HG03558 (cell line): ENCODE data around the gene LRRC8A.

Experiments used
- ATAC-seq: cut with Tn5 transposase; IDR thresholded peaks from one replicate; pipeline ENCODE4 v1.9.1; 2021; ENCODE audit warnings: moderate number of reproducible peaks; ENCODE audit not compliant: unreplicated experiment; ENCODE audit errors: extremely low read depth

LRRC8A gene

DNA sequence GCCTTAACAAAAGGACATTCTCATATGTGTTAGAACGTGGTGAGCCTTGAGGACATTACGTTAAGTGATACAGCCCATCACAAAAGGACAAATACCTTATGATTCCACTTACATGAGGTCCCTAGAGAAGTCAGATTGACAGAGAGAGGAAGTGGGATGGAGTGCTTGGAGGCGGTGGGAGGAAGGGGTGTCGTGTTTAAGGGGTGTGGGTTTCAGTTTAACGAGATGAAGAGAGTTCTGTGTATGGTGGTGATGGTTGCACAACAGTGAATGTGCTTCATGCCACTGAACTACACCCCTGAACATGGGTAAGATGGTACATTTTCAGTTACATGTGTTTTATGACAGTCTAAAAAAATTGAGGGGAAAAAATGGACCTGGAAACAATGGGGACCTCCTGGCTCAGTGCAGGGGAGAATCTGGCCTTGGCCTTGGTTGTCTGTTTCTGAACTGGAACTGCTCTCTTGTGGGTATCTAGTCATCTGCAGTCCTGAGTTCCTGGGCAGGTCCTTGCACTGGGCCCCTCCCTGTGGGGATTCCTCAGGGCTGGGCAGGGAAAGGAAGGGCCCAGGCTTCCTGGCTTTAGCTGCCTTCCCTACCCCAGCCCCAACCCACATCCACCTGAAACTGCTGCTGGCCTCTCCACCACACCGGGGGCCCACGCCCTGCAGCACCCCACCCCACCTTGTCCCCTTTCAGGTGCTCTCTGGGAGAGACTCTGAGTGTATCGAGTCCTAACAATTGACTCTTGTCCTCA lies 17.8 kb downstream of the LRRC8A start:
- no peak for ATAC-seq

DNA sequence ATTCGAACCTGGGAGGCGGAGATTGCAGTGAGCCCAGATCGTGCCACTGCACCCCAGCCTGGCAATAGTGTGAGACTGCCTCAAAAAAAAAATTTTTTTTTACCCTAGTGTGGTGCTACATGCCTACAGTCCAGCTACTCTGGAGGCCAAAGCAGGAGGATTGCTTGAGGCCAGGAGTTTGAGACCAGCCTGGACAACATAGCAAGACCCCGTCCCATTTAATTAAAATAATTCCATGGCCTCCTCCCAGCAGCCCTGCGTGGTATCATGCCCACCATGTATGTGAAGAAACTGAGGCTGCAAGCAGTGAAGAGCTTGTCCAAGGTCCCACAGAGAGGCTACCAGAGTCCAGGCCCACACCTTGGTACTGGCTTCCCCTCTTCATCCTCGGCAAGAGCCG lies 19.4 kb downstream of the LRRC8A start:
- ATAC-seq: no peak

DNA sequence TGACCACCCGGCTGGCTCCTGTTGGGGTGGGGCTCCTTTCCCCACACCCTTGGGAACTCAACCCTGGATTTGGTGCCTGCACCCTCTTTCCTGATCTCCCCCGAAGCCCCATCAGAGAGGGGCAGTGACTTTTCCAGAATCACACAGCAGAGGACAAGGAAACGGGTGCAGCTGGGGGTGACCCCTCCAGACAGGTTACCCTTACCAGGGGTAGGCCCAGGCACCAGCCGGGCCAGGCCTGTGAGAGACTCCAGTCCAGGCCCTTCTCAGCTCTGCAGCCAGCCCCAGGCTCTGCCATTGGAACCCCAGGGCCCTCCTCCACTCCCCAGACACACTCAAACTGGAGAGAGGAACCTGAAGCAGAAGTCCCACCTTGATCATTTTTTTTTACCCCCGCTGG lies 19.9 kb downstream of the LRRC8A start:
- no peak for ATAC-seq

DNA sequence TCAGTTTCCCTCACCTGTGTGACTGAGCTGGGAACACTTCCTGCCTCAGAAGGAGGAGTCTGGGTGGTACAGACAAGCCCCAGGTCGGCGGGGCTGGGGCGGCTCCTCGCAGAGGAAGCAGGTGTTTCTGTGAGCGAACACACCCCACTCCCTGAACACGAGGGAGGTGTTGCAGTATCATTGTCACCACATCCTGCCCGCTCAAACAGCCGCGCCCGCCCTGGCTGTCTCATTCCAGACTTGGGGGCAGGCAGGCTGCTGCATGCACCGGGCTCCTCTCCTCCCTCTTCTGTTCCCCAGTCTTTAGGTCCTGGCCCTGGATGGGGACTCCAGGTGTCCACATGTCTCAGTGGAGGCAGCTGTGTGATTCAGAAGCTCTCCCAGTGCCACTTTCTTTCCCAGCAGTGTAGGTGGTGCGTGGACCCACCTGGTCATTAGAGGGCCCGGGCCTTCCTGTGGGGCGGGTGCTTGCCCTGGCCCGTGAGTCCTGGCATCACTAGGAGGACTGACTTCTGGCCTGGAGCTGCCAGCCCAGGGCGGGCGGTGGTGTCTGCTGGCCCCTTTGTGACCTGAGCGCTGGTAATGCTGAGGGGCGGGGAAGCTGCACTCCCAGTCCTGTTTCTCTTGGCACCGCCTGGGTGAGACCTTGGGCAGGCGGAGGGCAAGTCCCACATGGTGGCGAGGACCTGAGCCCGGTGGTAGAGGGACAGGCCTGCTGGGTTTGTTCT lies 20.6 kb downstream of the LRRC8A start:
- ATAC-seq: peak; percentile 40

DNA sequence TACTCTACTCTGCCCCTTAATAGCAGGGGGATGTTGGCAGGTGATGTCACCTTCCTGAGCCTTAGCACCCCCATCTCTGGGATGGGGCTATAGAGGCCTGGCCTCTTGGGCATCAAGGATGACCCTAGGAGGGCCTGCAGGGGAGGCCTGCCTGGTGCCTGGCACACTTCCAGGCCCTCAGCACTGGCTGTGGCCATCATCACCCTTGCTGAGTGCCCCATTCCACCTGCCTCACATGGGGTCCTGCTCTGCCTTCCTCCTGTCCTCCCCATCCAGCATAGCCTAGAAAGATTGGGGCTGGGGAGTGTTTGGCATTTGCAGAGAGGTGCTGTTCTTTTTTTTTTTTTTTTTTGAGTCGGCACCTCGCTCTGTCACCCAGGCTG lies 21.1 kb downstream of the LRRC8A start:
- no peak for ATAC-seq

DNA sequence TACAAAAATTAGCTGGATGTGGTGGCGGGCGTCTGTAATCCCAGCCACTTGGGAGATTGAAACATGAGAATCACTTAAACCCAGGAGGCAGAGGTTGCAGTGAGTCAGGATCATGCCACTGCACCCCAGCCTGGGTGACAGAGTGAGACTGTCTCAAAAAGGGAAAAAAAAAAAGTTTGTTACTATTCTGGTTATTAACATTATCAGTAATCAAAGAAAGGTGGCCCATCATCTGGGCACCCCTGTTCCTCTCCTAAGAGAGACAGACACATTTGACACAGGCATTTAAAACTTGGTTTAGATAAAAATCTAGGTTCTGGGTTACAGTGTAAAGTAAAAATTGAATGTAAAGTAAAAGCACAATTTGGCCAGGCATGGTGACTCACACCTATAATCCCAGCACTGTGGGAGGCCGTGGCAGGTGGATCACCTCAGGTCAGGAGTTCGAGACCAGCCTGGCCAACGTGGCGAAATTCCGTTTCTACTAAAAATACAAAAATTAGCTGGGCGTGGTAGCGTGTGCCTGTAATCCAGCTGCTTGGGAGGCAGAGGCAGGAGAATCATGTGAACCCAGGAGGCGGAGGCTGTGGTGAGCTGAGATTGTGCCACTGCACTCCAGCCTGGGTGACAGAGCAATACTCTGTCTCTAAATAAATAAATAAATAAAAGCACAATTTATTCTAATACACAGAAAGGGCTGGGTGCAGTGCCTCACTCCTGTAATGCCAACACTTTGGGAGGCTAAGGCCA lies 22.1 kb downstream of the LRRC8A start:
- no peak for ATAC-seq

DNA sequence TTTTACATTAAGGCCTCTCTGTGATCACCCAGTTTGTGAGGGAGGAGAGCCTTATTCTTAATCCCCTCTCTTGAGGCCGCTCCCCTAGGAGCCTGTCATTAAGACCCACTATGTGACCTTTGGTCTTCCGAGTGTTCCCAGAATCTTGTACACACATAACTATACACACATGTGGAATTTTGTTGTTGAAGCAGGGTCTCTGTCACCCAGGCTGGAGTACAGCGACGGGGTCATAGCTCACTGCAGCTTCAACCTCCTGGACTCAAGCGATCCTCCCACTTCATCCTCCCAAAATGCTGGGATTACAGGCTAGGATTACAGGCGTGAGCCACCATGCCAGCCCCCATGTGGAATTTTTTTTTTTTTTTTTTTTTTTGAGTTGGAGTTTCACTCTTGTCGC lies 24.0 kb downstream of the LRRC8A start:
- ATAC-seq: no peak

DNA sequence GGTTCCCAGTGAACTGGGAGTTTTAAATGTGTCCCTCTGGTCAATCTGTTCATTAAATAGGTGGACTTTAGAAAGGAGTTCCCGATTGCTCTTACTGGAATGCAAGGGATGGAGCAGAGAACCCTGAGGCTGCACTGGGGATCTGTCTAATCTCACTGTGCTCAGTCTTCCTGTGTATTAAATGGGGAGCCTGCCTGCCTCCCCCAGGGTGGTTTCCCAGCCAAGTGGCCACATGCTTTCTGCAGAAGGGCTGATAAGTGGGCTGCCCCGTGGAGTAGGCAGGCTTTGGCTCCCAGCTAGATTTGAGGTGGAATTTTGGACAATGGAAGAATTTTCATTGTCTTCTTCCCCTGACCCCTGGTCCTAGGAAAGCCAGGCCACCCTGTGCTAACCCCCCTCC lies 24.8 kb downstream of the LRRC8A start:
- ATAC-seq: no peak

DNA sequence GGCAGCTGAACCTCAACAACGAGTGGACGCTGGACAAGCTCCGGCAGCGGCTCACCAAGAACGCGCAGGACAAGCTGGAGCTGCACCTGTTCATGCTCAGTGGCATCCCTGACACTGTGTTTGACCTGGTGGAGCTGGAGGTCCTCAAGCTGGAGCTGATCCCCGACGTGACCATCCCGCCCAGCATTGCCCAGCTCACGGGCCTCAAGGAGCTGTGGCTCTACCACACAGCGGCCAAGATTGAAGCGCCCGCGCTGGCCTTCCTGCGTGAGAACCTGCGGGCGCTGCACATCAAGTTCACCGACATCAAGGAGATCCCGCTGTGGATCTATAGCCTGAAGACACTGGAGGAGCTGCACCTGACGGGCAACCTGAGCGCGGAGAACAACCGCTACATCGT lies 26.4 kb downstream of the LRRC8A start:
- no peak for ATAC-seq

DNA sequence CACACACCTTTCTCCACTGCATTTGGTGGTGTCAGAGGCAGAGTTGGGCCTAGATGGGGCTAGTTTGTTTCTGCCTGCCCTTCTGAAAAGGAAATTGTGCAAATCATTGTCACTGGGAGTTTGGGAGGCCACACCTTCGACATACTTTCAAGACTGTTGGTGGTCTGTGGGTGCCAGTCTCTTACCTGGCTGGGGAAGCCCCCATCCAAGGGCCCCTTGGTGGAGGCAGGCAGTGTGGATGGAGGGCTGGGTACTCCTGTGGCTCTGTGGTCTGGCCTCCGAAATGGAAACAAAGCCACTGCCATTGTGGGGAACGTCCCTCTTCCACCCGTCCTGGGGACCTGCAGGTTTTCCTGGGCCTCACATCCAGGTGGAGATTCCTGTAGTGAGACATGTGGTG lies 27.9 kb downstream of the LRRC8A start:
- no peak for ATAC-seq

DNA sequence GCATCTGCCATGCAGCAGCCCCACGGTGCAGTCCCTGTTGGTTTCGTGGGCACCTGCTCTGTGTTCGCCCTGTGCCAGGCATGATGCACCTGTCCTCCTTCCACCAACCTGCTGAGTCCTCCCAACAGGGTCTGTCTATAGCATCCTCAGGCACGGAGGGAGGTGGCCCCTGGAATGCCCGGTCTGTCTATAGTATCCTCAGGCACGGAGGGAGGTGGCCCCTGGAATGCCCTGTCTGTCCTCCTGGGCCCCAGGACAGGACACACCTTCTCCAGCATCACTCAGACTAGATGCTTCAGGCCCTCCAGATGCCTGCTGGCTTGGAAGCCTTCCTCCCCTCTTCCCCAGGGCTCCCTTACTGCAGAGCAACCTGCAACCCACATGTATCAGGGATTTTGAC lies 29.0 kb downstream of the LRRC8A start:
- no peak for ATAC-seq

DNA sequence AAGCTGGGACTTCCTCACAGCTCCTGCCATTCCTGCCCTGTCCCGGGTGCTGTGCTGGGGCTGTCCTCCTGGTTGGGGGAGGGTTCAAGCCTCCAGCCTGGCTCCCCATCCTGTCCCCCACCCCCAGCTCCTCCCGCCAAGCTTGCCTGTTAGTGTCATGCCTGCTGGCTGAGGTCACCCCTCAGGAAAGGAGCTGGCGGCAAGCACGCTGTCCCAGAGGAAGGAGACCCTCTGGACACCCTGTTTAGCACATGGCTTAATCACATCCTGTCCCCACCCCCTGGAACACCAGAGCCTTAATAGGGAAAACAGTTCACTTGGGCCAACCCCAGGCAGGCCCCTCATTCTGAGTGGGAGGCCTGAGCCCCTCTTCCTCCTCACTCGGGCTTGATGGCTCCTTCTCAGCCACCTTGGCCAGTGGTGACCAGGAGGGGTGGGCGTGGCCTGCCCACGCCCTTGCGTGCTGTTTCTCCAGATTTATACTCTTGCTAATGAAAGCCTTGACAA lies 29.6 kb downstream of the LRRC8A start:
- no peak for ATAC-seq

DNA sequence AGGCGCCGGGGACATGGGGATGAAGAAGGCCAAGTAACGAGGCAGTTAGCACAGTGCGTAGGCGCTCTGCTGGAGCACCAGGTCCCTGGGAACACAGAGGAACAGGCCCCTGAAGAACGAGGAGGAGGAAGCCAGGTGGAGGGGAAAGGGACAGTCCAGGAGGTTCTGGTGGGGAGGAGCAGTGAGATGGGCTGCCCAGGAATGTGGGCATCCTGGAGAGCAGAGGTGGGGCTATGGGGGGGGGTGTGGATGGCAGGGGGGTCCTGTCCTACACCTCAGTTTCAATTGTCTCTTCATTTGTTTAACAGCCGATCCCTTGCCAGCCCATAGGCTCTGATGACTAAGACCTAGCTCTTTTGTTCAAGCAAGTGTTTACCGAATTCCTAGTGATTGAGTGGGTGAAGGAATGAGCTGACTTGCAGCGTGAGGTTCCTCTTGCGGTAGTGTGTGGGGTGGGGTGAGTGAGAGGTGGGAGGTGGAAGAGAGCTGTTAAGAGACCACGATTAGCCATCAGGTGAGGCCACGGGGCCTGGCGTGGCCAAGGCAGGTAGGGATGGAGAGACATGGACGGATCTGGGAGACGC lies 30.4 kb downstream of the LRRC8A start:
- ATAC-seq: no peak

DNA sequence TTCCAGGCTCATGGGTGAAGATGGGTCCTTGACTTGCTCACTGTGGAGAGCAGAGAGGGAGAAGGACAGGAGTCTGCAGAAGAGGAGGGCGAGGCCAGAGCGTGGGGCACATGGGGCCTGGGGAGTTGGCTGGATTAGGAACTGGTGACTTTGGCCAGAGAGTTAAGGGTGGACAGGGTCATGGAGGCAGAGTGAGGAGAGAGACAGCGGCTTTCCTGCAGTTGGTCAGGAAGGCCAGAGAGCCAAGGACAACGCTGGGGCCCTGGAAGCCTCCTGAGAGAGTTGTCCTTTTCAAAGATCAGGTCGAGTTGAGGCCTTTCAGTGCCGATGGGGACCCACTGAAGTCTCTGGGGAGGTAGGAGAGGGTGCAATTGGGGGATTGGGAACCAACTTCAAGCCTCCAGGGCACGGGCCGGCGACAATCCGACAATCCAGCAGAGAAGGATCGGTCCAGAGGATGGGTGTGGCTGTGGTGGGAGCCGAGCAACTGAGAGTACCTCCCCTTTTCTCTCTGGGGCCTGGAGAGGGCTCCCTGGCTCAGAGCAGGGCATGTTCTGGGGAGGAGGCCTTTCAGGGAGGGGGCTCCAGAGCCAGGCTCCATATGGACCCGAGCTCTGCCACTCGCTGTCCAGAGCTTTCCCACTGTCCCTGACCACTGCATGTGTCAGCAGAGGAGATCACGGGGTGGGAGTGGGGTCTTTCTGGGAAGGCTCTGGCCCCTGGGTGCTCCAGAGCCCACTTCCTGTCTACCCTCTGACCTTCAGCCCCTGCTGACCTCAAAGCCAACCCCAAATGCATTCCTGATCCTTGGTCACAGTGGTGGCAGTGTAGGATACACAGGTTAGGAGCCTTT lies 31.3 kb downstream of the LRRC8A start:
- ATAC-seq: no peak

DNA sequence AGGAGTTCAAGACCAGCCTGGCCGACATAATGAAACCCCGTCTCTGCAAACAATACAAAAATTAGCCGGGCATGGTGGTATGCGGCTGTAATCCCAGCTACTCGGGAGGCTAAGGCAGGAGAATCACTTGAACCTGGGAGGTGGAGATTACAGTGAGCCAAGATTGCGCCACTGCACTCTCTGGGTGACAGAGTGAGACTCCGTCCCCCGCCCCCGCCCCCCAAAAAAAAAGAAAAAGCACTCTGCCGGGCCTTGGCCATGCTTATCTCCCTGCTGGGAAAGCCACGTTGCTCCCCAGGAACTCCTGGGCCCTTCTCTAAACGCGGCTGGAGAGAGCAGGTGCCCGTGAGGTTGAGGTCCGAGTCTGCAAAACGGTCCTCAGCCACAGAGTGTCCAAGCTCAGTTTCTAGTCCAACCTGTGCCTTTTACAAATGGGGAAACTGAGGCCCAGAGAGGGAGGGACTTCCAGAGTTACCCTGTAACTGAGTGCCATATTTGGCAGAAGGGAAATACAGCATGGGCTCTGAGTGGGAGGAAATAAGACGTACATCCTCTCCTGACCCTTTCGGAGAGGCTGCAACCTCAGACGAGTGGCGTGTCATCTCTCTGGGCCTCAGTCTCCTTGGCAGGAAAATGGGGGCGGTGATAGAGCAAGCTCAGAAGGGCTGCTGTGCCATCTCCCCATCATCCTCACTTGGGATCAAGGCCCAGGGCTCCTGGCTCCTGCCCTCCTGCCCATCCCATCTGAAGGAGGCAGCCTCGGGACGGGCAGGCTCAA lies 32.3 kb downstream of the LRRC8A start:
- no peak for ATAC-seq

DNA sequence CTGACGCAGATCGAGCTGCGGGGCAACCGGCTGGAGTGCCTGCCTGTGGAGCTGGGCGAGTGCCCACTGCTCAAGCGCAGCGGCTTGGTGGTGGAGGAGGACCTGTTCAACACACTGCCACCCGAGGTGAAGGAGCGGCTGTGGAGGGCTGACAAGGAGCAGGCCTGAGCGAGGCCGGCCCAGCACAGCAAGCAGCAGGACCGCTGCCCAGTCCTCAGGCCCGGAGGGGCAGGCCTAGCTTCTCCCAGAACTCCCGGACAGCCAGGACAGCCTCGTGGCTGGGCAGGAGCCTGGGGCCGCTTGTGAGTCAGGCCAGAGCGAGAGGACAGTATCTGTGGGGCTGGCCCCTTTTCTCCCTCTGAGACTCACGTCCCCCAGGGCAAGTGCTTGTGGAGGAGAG lies 34.3 kb downstream of the LRRC8A start:
- ATAC-seq: no peak

DNA sequence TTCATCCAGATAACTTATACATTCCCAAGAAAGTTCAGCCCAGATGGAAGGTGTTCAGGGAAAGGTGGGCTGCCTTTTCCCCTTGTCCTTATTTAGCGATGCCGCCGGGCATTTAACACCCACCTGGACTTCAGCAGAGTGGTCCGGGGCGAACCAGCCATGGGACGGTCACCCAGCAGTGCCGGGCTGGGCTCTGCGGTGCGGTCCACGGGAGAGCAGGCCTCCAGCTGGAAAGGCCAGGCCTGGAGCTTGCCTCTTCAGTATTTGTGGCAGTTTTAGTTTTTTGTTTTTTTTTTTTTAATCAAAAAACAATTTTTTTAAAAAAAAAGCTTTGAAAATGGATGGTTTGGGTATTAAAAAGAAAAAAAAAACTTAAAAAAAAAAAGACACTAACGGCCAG lies 34.8 kb downstream of the LRRC8A start:
- no peak for ATAC-seq

DNA sequence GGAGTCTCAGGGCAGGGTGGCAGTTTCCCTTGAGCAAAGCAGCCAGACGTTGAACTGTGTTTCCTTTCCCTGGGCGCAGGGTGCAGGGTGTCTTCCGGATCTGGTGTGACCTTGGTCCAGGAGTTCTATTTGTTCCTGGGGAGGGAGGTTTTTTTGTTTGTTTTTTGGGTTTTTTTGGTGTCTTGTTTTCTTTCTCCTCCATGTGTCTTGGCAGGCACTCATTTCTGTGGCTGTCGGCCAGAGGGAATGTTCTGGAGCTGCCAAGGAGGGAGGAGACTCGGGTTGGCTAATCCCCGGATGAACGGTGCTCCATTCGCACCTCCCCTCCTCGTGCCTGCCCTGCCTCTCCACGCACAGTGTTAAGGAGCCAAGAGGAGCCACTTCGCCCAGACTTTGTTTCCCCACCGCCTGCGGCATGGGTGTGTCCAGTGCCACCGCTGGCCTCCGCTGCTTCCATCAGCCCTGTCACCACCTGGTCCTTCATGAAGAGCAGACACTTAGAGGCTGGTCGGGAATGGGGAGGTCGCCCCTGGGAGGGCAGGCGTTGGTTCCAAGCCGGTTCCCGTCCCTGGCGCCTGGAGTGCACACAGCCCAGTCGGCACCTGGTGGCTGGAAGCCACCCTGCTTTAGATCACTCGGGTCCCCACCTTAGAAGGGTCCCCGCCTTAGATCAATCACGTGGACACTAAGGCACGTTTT lies 35.4 kb downstream of the LRRC8A start:
- no peak for ATAC-seq

DNA sequence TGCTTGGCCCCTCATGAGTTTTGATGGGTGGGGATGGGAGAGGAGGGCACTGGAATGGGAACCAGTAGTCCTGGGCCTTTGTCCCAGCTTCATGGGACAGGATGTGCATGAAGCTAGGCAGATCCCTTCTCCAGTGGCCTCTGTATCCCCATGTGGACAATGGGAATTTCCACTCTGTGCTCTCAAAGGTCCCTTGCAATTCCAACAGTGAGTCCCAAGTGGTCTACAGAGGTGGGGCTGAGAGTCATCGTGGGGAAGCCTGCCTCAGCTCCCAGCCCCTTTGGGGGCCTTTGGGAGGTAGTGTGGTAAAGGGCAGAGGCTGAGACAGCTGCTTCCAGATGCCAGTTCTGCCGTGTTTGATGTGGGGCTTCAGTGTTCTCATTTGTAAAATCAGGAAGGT lies 37.0 kb downstream of the LRRC8A start:
- ATAC-seq: no peak
